Ovary (tissue), 3 donors: ENCODE results near the gene KLF13.

Experiments used
- POLR2A ChIP-seq: fragments of 450-650 bp; IDR thresholded peaks from one replicate; pipeline ENCODE4 v1.6.1; 2017; ENCODE audit warnings: antibody characterized with exemption, mild to moderate bottlenecking, moderate library complexity
- TF ChIP-seq, protein P1 (sequence below), 3 donors: fragments of 450-650 bp in 2 of 3; fragments of 200-600 bp in 1 of 3; IDR thresholded peaks; one replicate each; pipeline versions ENCODE4 v1.5.1 to v1.8.0; 2016 to 2022; ENCODE audit warnings: antibody characterized with exemption in 3 of 3, mild to moderate bottlenecking in 1 of 3
- donor health status: DM: no; HTN: no; CAD: no.

DNA sequence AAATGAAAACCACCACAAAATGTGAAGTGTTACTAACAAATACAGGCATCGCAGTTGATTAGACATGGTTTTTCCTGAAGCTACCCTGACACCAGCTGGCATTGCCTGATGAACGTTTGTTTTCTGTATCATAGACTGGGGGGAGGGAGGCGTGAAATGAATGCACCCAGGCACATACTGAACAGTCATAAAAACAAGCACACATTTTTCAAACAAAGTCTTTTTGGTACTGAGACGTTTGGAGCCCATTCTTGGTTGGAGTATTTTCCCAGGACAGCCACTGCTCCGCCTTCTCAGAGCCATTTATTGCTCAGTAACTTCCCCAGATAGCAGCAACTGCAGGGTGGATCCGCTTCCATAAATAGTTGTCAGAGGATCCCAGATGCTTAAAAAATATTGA, 52.4 kb downstream of the KLF13 start:
- TF ChIP-seq, protein P1, sequence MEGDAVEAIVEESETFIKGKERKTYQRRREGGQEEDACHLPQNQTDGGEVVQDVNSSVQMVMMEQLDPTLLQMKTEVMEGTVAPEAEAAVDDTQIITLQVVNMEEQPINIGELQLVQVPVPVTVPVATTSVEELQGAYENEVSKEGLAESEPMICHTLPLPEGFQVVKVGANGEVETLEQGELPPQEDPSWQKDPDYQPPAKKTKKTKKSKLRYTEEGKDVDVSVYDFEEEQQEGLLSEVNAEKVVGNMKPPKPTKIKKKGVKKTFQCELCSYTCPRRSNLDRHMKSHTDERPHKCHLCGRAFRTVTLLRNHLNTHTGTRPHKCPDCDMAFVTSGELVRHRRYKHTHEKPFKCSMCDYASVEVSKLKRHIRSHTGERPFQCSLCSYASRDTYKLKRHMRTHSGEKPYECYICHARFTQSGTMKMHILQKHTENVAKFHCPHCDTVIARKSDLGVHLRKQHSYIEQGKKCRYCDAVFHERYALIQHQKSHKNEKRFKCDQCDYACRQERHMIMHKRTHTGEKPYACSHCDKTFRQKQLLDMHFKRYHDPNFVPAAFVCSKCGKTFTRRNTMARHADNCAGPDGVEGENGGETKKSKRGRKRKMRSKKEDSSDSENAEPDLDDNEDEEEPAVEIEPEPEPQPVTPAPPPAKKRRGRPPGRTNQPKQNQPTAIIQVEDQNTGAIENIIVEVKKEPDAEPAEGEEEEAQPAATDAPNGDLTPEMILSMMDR (IDR thresholded peaks at IDR 0.05): no peak
- no peak for TF ChIP-seq POLR2A
